KG1 (cell line): ENCODE data around the gene SWT1.
"Not testable (repeated sequence)": the region's sequence is repeated elsewhere in the genome, so short reads cannot be mapped to it uniquely, and the experiment has no call there.

Experiments used
- DNase-seq: peaks from one replicate; lab custom pipeline; 2025; lab: John Stamatoyannopoulos, UW

SWT1 gene

DNA sequence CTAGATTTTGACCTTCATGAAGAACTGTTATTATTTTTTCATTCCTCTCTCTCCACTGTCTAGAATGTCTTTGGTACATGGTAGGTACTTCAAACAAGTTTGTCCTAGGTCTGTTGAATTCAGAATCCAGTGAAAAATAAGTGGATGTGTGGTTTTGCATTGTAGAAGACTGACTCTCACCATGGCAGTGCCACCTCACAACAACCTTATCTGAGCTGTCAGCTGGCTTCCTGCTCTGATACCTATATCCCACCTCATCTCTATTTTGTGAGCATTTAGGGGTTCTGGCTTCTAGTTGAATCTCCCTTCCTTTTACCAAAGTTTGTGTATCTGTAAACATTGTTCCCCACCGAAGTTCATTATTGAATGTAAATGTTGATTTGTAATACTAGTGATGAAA is 9.1 kb downstream of the SWT1 start:
- no peak for DNase-seq

DNA sequence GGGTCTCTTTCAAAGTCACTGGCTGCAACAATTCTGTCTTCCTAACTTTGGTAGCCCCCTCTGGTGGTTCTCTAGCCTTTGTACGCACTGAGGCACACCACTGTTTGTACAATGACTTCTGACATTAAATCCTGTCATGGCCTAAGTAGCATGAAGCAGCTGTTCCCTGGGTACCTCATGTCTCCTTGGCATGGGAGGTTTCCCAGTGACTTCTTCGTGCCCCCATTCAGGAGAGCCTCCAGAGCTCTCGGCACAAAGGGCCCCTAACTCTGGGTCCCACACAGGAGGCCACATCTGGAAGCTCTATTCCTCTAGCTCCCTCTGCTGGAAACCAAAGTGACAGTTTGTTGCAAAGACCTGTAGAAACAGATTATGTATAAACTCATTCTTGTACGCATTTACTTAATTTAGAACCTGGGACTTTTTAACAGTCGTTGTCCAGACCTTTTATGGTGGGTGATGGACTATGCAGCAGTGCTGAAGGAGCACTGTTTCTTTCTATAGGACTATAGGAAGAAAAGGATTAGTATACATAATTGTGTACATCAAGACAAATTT is 13.4 kb downstream of the SWT1 start:
- peak; percentile 85 for DNase-seq

DNA sequence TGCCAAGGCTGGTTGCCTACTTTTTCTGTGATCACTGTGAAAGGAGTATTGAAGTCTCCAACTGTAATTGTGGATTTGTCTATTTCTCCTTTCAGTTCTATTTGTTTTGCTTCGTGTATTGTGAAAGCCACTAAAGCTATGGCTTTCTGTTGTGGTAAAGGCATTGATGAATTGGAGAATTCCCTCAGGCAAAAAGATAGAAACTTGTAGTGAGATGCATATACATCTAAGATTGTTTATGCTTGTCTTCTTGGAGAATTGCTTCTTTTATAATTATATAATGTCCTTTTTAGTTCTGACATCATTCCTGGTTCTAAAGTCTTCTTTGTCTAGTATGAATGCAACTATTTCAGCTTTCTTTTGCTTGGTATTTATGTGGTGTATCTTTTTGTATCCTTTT is 36.8 kb downstream of the SWT1 start:
- no peak for DNase-seq

DNA sequence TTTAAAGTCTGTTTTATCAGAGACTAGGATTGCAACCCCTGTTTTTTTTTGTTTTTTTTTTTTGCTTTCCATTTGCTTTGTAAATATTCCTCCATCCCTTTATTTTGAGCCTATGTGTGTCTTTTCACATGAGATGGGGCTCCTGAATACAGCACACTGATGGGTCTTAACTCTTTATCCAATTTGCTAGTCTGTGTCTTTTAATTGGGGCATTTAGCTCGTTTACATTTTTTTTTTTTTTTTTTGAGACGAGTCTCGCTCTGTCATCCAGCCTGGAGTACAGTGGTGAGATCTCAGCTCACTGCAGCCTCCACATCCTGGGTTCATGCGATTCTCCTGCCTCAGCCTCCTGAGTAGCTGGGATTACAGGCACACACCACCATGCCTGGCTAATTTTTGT is 41.7 kb downstream of the SWT1 start:
- not testable (repeated sequence) for DNase-seq

DNA sequence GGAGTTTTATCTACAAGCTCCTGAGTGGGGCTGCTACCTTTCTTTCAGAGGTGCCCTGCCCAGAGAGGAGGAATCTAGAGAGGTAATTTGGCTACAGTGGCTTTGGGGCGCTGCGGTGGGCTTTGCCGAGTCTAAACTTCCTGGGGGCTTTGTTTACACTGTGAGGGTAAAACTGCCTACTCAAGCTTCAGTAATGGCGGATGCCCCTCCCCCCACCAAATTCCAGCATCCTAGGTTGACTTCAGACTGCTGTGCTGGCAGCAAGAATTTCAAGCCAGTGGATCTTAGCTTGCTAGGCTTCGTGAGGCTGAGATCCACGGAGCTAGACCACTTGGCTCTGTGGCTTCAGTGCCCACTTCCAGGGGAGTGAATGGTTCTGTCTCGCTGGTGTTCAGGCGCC is 43.9 kb downstream of the SWT1 start:
- DNase-seq, result no peak

DNA sequence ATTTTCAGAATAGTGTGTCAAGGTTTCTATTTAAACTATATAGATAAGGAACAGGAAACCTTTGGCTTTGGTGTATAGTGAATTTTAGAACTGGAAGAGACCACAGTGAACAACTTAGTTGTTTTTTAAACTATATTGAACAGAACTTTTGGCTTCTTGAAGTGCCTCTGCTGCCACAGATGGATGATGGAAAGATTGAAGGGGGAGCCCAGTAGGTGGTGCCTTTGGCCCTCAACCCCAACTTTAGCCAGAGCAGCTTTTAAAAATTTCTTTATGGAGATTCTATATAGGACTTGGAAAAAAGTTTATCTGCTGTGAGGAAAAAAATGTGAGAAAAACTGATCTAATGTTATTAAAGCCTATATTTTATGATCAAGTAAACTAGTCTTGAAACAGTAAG is 50.2 kb downstream of the SWT1 start:
- DNase-seq, result no peak

DNA sequence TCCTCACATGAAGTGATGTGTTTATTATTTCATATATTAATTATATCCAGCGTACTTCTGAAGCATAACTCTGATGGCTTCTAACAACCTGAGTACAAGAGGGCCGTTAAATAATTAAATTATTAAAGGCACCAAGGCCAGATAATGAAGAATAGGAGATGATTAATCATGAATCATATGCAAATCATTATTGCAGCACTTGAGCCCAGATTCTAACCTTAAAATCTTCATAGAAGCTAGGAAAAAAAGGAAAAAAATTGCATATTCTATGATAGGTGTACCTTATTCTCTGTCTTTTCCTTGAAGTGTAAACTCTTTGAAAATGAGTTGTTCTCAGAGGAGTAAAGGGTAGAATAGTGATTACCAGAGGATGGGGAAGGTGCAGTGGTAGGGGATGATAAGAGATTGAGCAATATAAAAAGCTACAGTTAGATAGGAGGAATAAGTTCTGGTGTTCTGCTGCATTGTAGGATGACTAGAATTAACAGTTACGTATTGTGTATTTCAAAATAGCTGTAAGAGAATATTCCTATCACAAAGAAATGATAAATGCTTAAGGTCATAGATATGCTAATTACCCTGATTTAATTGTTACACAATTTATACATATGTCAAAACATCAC is 51.1 kb downstream of the SWT1 start:
- DNase-seq, result no peak

DNA sequence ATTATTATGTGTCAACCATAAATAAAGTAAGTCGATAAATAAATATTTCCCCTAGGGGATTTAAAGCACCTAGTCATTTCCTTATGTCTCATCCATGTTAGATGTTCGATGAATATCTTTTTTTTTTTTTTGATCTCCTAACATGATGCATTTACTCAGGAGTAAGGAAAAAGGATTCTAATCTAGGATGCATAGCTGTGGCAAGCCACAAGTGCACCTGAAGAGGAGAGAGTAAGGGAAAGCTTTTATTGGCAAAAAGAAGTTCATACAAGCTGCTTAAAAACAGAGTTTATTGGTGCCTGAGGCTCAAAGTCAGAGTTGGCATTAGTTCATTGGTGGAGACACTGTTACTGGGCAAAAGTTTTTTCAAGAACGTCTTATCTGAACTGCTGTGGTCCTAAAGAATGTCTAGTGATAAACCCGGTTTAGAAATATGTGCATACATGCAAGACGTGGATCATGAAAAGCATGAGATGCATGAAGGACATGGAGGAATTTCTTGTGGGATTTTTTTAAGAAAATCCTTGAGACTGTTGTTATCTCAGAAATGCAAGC is 51.7 kb downstream of the SWT1 start:
- no peak for DNase-seq

DNA sequence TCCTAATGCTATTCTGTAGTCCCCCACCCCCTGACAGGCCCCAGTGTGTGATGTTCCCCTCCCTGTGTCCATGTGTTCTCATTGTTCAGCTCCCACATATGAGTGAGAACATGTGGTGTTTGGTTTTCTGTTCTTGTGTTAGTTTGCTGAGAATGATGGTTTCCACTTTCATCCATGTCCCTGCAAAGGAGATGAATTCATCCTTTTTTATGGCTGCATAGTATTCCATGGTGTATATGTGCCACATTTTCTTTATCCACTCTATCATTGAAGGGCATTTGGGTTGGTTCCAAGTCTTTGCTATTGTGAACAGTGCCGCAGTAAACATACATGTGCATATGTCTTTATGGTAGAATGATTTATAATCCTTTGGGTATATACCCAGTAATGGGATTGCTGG is 52.4 kb downstream of the SWT1 start:
- not testable (repeated sequence) for DNase-seq

DNA sequence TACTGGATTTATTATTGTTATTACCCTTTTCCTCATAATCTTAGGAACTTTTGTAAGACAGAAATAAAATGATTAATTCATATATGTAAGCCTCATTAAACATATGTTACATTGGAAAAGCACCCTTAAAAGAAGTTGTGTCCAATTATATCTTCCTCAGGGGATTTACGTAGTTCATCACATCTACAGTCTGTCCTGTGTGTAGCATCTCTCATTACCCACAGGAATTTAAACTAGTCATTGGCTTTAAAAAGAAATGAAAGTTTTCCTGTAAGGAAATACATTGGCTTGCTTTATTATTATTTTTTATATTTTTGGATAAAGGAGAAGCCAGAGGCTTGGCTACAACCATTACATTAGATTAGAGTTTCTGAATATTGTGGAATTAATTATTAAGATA is 56.1 kb downstream of the SWT1 start:
- no peak for DNase-seq

DNA sequence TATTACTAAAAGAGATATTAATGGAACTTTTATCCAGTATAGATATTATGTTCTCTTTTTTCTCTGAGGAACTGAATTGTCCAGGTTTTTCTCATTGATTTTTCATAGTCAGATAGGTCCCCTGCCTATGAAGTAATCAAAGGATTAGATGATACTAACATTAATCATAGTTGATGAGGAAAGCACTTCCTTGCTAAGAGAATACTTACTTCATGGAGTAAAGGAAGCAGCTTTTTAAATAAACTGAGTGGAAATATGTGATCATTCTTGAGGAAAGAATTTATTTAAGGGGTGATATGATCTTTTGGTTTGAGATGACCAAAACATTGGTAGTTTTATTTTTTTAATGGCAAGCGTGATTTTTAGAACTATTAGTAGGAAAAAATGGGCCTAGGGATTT is 58.9 kb downstream of the SWT1 start:
- DNase-seq, result no peak

DNA sequence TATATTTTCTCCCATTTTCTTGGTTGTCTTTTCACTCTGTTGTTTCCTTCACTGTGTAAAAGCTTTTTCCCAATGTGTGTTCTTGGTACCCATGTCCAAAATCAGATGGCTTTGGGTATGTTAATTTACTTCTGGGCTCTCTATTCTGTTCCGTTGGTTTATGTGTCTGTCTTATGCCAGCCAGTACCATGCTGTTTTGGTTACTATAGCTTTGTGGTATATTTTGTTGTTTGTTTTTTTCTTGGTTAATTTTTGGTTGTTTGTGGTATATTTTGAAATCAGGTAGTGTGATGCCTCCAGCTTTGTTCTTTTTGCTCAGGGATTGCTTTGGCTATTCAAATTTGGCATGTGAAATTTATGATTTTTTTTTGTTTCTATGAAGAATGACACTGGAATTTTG is 67.2 kb downstream of the SWT1 start:
- DNase-seq, result no peak

DNA sequence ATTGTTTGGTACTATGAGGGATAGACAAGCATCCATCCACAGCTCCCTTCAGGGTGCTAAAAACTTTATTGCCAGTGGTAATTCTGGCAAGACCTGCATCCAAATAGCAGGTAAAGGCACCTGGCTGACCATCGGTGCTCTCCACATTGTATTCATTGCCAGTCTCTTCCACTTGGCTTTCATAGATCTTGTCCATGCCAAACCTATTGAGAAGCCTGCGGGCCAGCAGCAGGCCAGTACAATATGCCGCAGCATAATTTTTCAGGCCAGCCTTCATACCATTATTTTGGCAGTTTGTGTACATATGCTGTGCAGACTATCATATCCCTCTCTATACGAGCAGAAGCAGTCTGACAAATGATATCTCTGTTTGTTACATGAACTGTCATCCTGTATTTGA is 70.2 kb downstream of the SWT1 start:
- no peak for DNase-seq

DNA sequence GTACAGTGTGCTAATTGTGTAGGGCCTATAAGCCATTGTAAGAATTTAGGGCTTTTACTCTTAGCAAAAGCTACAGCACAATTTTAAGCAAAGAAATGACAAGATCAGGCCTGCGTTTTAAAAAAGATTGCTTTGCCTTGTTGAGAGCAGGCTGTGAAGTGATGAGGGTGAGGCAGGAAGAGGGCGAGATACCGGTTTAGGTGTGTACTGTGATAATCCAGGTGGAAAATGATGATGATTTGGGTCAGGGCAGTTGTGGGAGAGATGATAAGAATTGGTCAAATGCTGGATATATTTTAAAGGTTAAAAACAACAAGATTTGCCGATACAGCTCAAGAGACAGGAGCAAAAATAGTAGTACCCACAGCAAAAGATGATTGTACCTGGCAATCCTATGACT is 72.0 kb downstream of the SWT1 start:
- no peak for DNase-seq

DNA sequence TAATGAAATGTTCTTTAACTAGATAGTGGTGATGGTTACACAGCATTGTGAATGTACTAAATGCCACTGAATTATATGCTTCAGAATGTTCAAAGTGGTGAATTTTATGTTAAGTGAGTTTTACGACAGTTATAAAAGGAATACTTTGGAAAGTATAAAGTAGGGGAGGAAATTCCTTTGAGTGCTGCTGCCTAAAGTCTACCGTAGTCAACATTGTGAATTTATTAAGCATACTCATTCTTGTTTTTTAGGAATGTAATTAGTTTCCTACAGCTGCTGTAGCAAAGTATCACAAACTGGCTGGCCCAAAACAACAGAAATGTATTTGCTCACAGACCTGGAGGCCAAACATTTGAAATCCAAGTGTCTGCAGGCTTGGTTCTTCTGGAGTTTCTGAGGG is 73.0 kb downstream of the SWT1 start:
- no peak for DNase-seq

DNA sequence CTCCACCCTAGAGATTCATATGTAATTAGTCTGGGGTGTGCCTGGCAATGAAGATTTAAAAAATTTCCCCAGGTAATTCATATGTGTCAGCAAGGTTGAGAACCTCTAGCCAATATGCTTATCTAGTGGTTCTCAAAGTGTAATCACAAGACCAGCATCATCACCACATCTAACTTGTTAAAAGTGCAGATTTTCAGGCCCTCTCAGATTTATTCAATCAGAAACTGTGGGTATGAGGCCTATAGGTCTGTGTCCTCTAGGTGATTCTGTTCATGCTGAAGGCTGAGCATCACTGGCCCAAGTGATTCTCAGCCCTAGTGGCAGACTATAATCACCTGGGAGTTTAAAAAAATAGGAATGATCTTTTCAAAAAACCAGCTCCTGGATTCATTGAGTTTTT is 75.9 kb downstream of the SWT1 start:
- DNase-seq, result no peak

DNA sequence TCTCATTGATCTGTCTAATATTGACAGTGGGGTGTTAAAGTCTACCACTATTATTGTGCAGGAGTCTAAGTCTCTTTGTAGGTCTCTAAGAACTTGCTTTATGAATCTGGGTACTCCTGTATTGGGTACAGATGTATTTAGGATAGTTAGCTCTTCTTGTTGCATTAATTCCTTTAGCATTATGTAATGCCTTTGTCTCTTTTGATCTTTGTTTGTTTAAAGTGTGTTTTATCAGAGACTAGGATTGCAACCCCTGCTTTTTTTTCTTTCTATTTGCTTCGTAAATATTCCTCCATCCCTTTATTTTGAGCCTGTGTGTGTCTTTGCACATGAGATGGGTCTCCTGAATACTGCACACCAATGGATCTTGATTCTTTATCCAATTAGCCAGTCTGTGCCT is 77.2 kb downstream of the SWT1 start:
- DNase-seq, result not testable (repeated sequence)

DNA sequence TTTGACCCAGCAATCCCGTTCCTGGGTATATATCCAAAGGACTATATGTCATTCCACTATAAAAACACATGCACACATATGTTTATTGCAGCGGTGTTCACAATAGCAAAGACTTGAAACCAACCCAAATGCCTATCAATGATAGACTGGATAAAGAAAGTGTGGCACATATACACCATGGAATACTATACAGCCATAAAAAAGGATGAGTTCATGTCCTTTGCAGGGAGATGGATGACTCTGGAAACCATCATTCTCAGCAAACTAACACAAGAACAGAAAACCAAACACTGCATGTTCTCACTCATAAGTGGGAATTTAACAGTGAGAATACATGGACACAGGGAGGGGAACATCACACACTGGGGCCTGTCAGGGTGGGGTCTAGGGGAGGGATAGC is 80.2 kb downstream of the SWT1 start:
- DNase-seq, result not testable (repeated sequence)

DNA sequence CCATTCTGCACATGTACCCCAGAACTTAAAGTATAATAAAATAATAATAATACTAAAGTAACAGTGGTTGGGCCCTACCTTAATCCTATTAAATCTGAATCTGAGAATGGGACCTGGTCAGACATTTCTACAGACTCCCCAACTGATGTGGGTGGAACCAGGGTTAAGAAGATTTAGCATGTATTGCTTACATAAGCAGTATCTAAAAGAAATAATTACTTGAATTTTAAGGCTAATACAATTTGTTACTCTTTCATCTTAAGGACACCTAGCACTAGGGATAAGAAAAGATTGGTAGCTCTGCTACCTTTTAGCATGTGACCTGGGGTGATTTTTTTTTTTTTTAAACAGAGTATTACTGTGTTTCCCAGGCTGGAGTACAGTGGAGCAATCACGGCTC is 80.7 kb downstream of the SWT1 start:
- DNase-seq, result no peak

DNA sequence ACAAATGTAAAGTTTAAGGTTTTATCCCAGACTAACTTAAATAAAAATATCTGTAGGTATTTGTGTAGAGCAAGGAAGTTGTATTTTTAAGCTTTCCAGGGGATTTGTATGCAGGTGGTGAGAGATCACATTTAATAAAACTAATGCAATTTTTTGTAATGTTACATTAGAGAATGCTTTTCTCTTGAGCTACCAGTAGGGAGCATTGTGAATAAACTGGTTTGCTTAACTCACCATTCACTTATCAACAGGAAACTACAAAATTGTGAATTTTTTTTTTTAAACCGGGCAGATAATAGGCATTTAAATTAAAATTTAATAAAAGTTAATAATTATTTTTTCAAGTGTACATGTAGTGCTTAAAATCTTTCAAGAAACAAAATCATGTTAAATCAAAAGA is 81.5 kb downstream of the SWT1 start:
- no peak for DNase-seq

DNA sequence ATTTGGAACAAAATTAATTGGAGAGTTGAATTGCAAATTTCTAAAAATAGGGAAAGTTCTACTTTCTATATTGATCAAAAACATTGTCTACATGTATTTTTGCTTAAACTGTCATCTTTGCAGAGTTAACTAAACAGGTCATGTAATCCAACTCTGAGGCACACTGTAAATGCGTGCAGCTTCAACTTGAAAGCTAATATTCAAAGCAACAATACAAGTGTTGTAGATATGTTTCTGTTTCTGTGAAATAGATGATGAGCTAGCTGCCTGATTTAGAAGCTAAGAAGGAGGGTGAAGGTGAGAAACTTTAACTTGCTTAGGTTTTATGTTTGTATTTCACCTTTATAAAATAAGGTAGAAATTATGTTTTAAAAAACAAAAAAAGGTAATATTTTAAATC is 82.9 kb downstream of the SWT1 start:
- no peak for DNase-seq

DNA sequence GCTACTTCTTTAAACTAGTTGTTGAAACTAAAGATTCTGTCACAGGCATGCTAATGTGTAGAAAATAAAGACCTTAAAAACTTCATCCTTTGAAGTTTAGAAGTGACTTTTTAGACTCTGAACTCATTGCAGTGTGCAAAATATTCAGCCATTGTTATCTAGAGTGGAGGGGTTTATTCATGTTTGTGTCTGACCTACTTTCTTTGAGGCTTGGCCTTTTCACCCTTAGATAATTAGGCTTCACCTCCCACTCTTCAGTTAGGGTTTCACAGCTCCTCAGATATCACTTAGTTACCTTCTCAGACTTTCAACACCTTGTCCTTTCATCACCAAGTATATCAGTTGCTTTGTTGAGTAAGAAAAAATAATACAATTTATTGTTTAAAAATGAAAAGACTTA is 84.2 kb downstream of the SWT1 start:
- DNase-seq, result no peak

DNA sequence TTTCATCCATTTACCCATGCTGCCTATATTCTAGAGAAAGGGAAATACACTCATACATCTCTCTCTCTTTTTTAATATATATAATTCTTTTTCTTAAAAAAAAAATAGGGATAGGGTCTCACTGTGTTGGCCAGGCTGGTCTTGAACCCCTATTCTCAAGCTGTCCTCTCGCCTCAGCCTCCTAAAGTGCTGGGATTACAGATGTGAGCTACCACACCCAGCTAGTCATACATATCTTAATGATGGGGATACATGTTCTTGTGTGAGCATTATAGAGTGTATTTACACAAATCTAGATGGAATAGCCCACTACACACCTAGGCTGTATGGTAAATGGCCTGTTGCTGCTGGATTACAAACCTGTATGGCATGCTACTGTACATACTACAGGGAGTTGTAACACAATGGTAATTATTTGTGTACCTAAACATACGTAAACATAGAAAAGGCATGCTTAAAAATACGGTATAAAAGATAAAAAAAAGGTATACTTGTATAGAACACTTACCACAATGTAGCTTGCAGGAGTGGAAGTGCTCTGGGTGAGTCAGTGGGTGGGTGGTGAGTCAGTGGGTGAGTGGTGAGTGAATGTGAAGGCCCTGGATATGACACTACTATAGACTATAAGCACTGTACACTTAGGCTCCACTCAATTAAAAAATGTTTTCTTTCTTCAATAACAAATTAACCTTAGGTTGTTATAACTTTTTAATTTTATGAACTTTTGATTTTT is 87.2 kb downstream of the SWT1 start:
- DNase-seq, result no peak

DNA sequence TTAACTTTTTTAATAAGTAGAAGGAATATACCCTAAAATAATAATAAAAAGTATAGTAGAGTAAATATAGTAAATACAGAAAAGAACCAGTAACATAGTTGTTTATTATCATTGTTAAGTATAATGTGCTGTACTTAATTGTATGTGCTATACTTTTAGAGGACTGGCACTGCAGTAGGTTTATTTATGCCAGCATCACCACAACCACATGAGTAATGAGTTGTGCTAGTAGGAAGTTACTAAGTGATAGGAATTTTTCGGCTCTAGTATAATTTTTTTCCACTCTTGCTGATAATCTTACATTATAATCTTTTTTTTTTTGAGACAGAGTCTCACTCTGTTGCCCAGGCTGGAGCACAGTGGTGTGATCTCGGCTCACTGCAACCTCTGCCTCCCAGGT is 88.5 kb downstream of the SWT1 start:
- DNase-seq, result no peak
